ENCODE measurements around the gene EIF2D.

EIF2D gene

GRCh38 chr1:206568779-206569352, 43.4 kb downstream of the EIF2D start:
- no peak for DNase-seq

- no peak for DNase-seq
Observed at GRCh38 chr1:206568256-206568655, 44.0 kb downstream of the EIF2D start.

- DNase-seq, result peak; percentile 68
Observed at GRCh38 chr1:206566999-206567398, 45.3 kb downstream of the EIF2D start.

GRCh38 chr1:206565995-206566394, 46.3 kb downstream of the EIF2D start:
- no peak for DNase-seq

GRCh38 chr1:206563367-206564207, 48.7 kb downstream of the EIF2D start:
- no peak for DNase-seq

GRCh38 chr1:206560007-206560716, 52.1 kb downstream of the EIF2D start:
- DNase-seq, result no peak

GRCh38 chr1:206559672-206559995, 52.6 kb downstream of the EIF2D start:
- DNase-seq, result no peak

GRCh38 chr1:206558794-206559671, 53.2 kb downstream of the EIF2D start:
- DNase-seq, result no peak

- peak; percentile 43 for DNase-seq
Observed at GRCh38 chr1:206557636-206558473, 54.4 kb downstream of the EIF2D start.

- peak; percentile 76 for DNase-seq
Observed at GRCh38 chr1:206556750-206557635, 55.3 kb downstream of the EIF2D start.

- peak; percentile 68 for DNase-seq
Observed at GRCh38 chr1:206556047-206556749, 56.1 kb downstream of the EIF2D start.

GRCh38 chr1:206555473-206555935, 56.8 kb downstream of the EIF2D start:
- DNase-seq, result no peak

GRCh38 chr1:206554701-206555472, 57.4 kb downstream of the EIF2D start:
- DNase-seq, result no peak

GRCh38 chr1:206554211-206554610, 58.1 kb downstream of the EIF2D start:
- no peak for DNase-seq

- DNase-seq, result no peak
Observed at GRCh38 chr1:206551986-206552326, 60.3 kb downstream of the EIF2D start.

GRCh38 chr1:206551296-206551985, 60.8 kb downstream of the EIF2D start:
- no peak for DNase-seq

- no peak for DNase-seq
Observed at GRCh38 chr1:206550446-206550845, 61.8 kb downstream of the EIF2D start.

GRCh38 chr1:206547104-206547503, 65.2 kb downstream of the EIF2D start:
- no peak for DNase-seq

- DNase-seq, result no peak
Observed at GRCh38 chr1:206545351-206545750, 66.9 kb downstream of the EIF2D start.

All from NCI-H146 (cell line).